HTERT RPE-1 (cell line): Measurements from ENCODE around the gene PRAMEF9.
"Not testable (repeated sequence)": the region's sequence is repeated elsewhere in the genome, so short reads cannot be mapped to it uniquely, and the experiment has no call there.

Experiments used
- in situ Hi-C: fragments of 300-500 bp; cut with MboI; formaldehyde crosslinking; loops from 4 replicates; pipeline ENCODE4 v1.14.3; 2020; ENCODE audit warnings: low sequenced_read_pairs

Gene PRAMEF9

DNA sequence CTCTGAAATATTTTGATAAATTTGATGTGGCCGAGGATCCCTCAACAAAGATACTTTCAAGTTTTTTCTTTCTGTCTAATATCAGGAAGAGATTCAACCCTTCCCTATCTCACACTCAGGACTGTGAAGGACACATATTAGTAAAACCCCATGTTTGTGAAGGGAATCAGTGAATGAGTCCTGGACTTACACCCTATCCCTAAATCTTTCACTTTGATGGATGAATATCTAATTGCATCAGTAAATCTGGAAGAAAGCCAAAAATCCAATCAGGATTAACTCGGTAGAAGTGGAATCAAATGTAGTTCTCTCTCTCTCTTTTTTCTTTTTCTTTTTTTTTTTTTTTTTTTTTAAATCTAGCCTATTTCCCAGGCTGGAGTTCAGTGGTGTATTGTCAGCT lies at the start of gene PRAMEF9:
TSS of gene PRAMEF9 (plus strand) at position 301 of the 400 bp plus-strand sequence. CDS start 3,433 bp downstream, outside the sequence.
- in situ Hi-C loops, result not testable (repeated sequence)

DNA sequence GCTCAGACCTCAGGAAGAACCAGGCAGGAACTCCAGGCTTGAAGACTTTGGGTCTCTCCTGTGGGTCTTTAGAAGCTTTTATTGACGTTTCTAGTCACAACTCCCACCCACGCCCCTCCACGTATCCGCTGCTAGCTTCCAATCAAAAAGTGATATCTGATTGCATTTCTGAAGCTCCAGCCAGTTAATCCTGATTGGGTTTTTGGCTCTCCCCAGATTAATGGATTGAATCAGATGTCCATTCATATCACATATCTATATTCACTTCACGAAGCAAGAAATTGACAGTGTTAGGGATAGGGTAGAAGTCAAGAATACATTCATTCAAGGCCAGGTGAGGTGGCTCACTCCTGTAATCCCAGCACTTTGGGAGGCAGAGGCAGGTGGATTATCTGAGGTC lies 15.7 kb upstream of the PRAMEF9 start, which contains the start of gene PRAMEF26:
TSS of gene PRAMEF26 (minus strand) at position 101 of the 400 bp plus-strand sequence. CDS start 2,914 bp downstream, outside the sequence.
- in situ Hi-C loops, result not testable (repeated sequence)

DNA sequence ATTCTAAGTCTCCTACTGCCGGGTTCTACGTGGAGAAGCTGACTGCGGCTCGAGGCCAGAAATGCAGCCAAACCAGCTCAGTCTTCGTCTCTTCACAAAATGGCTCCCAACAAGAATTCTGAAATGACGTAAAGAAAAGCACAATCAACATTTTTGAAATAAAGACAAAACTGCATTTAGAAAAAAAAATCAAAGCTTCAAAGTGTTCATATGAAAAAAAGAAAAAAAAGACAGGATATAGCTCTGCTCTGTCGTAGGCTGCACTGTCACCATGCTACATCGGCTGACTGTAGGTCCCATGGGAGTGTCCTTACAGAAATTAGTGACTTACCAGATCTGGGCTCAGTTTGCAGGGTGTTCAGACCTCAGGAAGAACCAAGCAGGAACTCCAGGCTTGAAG lies 6.1 kb upstream of the PRAMEF9 start, which contains the start of gene HNRNPCL4:
TSS of gene HNRNPCL4 (minus strand) at position 101 of the 400 bp plus-strand sequence. CDS start 164 bp downstream, outside the sequence.
- in situ Hi-C loops, result not testable (repeated sequence)

DNA sequence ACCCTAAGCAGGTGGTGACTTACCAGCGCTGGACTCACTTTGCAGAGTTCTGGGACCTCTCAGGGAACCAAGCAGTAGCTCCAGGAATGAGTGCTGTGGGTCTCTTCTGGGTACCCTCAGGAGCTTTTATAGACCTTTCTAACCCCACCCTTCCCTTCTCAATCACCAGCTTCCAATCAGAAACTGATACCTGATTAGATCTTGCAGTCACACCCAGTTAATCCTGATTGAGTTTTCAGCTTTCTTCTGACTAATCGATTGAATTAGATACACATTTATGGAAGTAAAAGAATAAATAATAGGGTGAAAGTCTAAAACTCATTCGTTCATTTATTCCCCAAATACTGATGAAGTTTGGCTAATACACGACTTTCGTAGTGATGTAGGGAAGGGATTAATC lies 29.7 kb downstream of the PRAMEF9 start, which contains the start of gene PRAMEF13:
TSS of gene PRAMEF13 (minus strand) at position 101 of the 400 bp plus-strand sequence. CDS start 1,820 bp downstream, outside the sequence.
- in situ Hi-C loops, result not testable (repeated sequence)

DNA sequence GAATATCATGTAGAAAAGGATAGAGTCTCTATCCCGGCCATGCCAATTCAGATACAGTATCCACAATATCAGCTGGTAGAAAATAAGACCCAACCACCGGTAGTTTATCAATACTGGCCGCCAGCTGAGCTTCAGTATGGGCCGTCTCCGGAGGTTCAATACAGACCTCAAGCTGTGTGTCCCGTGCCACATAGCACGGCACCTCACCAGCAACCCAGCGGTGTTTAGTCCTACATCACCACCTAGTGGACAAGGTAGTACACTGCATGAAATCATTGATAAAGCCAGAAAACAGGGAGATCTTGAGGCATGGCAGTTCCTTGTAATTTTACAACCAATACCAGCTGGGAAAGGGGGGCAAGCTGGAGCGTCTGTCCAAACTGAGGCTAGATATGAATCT lies 37.1 kb downstream of the PRAMEF9 start:
- in situ Hi-C loops, result not testable (repeated sequence)

DNA sequence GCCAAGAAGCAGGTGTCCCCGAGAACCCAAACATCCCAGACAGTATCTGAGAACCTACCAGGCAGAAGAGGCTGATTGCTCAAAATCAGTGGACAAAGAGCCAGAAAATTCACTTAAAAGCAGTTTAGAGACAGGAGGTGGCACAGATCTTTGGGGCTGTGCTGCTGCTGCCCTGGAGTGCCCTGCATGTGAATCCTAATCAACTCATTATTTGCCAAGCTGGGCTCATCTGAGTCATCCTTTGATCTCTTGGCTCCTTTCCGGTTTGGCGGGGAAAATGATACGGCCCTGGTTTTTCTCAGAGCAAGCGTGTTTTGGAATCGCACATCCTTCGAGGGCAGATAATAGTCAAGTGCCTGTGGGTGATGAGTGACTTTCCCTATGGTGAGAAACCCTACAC lies 45.0 kb downstream of the PRAMEF9 start:
- in situ Hi-C loops, result not testable (repeated sequence)

DNA sequence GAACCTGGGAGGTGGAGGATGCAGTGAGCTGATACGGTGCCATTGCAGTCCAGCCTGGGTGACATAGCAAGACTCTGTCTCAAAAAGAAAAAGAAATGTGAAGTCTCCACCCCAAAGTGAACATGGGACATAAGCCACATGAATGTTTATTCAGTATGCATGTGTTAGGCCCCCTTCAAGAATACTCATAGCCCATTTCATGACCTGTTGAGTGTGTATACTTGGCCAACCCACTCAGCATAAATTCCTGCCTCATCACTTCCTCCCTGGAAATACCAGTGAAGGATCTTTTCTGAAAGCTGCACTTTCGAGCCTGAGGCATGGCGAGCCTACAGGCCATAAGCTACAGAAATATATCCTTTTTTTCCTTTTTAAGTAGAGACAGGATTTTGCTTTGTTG lies 47.6 kb downstream of the PRAMEF9 start:
- in situ Hi-C loops, result not testable (repeated sequence)

DNA sequence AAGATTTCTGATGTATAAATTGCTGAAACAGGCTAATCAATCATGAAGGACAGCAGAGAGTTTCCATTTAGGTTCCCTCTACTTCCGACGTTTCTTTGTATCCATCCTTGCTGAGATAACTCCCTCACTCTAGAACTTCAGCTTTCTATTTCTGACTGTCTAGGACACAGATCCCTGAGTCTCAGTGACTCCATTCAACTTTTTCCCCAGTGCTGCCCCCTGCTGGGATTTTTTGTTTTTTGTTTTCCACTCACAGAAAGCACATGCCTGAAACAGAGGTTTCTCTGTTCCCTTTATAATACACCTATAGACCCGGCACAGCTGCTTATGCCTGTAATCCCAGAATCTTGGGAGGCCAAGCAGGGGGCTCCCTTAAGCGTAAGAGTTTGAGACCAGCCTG lies 51.1 kb downstream of the PRAMEF9 start:
- in situ Hi-C loops, result not testable (repeated sequence)

DNA sequence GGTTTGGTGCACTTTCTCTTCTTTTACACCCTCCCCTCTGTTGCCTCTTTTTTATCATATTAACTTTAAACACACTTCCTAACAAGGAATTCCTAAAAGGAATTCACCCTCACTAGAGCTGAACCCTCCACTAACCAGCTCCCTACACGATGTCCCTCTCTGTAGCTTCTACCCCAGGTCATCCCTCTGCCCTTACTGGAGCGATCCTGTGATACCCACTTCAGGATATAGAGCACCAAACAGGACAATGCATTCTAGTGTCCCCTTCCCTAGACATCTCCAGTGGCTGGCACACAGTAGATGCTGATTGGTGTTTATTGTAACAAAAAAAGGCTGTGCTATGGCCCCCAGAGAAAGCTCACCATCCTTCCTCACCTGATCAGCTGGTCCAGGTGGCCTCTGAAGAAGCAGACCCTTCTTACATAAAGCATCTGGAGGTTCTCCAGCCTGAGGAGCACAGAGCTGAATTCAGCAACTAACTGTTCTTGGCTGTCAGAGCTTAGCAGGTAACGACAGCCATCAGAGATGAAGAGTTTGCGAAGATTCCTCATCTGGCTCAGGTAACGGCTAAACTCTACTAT lies 52.9 kb downstream of the PRAMEF9 start:
- in situ Hi-C loops, result no loop called here

DNA sequence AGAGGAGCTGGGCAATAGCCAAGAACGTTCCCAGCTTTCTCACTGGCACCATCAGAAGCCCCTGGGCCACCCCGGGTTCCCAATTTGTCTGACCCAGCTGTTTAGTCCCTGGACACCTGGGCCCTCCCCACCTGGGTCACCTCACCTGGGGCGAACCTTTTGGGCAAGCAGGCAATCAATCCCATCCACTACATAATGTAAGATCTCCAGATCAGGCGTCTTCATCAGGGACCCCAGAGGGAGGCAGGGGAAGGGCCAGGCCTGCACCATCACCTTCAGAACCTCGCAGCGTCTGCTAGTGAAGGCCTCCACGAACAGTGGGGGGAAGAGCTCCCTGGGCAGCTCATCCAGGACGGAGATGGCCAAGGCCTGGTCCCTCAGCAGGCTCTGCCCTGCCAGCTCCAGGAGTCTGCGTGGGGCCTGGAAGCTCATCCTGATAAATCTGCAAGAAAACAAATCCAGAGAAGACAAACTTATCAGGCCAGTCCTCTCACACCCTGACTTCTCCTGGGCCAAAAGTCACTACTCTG lies 54.1 kb downstream of the PRAMEF9 start, which contains the start of gene PRAMEF18:
TSS of gene PRAMEF18 (minus strand) at position 480 of the 530 bp plus-strand sequence. CDS start at position 432, 48 bp downstream.
- in situ Hi-C loops, result not testable (repeated sequence)

DNA sequence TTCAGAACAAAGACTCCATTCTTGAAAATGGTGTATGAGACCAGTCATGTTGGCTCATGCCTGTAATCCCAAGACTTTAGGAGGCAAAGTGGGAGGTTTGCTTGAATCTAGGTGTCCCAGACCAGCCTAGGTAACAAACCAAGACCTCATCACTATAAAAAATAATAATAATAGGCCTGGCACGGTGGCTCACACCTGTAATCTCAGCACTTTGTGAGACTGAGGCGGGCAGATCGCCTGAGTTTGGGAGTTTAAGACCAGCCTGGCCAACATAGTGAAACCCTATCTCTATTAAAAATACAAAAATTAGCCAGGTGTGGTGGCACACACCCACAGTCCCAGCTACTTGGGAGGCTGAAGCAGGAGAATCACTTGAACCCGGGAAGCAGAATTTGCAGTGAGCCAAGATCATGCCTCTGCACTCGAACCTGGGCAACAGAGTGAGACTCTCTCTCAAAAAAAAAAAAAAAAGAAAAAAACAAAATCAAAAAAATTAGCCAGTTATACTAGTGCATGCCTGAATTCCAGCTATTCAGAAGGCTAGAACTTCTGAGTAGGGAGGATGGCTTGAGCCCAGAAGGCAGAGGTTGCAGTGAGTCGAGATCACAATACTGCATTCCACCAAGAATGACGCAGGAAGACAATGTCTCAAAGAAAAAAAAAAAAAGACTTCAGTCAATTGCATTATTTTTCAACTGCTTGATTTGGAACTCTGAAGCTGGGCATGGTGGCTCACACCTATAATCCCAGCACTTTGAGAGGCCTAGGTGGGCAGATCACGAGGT lies 55.8 kb downstream of the PRAMEF9 start:
- in situ Hi-C loops, result not testable (repeated sequence)

DNA sequence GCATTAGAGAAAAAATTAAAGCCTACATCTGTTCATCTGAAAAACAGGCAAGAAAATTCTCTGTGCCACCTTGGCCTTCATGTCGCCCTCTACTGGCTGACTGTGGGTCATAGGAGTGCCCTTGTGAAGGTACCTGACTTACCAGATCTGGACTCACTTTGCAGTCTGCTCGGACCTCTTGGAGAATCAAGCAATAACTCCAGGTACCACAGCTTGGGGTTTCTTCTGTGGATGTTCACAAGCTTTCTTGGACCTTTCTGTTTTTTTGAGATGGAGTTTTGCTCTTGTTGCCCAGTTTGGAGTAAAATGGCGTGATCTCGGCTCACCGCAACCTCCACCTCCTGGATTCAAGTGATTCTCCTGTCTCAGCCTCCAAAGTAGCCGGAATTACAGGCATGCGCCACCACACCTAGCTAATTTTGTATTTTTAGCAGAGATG lies 56.7 kb downstream of the PRAMEF9 start:
- in situ Hi-C loops, result no loop called here
